ENCODE measurements around the gene SLFNL1.

SLFNL1 gene

DNA sequence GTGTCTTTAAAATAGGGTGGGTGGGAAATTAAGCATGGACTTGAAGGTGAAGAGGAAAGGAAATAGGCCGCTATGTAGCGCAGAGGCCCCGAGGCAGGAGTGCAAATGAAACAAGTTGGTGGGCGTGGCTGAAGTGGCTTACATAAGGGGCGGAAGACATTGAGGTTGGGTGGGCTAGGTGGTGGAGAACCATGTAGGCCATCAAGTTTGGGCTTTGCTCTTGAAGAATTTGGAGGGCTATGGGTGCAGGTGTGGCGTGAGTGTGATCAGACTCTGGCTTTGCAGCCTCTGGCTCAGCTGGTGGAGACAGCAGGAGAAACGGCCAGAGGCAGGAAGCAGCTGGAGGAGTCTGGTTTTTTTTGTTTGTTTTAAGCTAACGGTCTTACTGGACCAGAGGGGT, 6.7 kb downstream of the SLFNL1 start:
- TF ChIP-seq TAF1 (IDR thresholded peaks at IDR 0.05; ENCODE audit: borderline replicate concordance, insufficient read depth, low read length), result no peak
- no peak for TF ChIP-seq REST (IDR thresholded peaks at IDR 0.05; ENCODE audit: insufficient read depth in 1 of 2, low read depth in 2 of 2, low read length in 2 of 2)
- TF ChIP-seq FOXP2 (optimal IDR thresholded peaks at IDR 0.05; ENCODE audit: borderline replicate concordance, extremely low read depth, extremely low read length, insufficient read depth), result no peak
- no peak for TF ChIP-seq POLR2AphosphoS5 (IDR thresholded peaks at IDR 0.05; ENCODE audit: low read depth, low read length)
- no peak for TF ChIP-seq SIN3A (IDR thresholded peaks at IDR 0.05; ENCODE audit: borderline replicate concordance, insufficient read depth, low read length)

DNA sequence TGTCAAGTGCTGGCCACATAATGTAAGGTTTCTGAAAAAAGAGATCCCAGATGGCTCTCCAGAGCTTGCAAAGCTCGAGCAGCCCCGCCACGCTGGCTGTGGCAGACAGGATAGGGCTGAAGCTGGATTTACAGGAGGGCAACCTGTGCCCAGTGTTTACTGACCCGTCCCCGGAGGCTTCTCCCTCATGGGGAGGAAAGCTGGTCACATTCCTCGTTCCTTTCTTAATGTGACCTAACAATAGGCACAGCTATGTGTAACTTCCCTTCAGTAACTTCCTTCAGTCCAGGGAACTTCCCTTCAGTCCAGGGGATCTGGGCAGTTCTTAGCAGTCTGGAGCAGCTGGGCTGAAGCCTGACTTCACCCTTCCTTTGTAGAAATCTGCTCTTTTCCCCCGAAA, 7.7 kb downstream of the SLFNL1 start:
- TF ChIP-seq REST (IDR thresholded peaks at IDR 0.05; ENCODE audit: insufficient read depth in 1 of 2, low read depth in 2 of 2, low read length in 2 of 2) (no peak), FOXP2 (optimal IDR thresholded peaks at IDR 0.05; ENCODE audit: borderline replicate concordance, extremely low read depth, extremely low read length, insufficient read depth) (no peak), TAF1 (IDR thresholded peaks at IDR 0.05; ENCODE audit: borderline replicate concordance, insufficient read depth, low read length) (no peak), SIN3A (IDR thresholded peaks at IDR 0.05; ENCODE audit: borderline replicate concordance, insufficient read depth, low read length) (no peak)

DNA sequence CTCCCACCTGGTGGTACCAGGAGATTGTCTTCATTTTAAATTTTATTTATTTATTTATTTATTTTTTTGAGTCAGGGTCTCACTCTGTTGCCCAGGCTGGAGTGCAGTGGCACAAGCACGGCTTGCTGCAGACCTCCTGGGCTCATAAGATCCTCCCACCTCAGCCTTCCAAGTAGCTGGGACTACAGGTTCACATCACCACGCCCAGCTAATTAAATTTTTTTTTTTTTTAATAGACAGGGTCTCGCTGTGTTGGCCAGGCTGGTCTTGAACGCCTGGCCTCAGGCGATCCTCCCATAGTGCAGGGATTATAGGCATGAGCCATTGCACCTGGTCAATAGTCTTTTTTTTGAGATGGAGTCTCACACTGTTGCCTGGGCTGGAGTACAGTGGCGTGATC, 8.5 kb downstream of the SLFNL1 start:
- TF ChIP-seq TAF1 (IDR thresholded peaks at IDR 0.05; ENCODE audit: borderline replicate concordance, insufficient read depth, low read length) (no peak), POLR2AphosphoS5 (IDR thresholded peaks at IDR 0.05; ENCODE audit: low read depth, low read length) (no peak), SIN3A (IDR thresholded peaks at IDR 0.05; ENCODE audit: borderline replicate concordance, insufficient read depth, low read length) (no peak), FOXP2 (optimal IDR thresholded peaks at IDR 0.05; ENCODE audit: borderline replicate concordance, extremely low read depth, extremely low read length, insufficient read depth) (no peak), REST (IDR thresholded peaks at IDR 0.05; ENCODE audit: insufficient read depth in 1 of 2, low read depth in 2 of 2, low read length in 2 of 2) (no peak)

DNA sequence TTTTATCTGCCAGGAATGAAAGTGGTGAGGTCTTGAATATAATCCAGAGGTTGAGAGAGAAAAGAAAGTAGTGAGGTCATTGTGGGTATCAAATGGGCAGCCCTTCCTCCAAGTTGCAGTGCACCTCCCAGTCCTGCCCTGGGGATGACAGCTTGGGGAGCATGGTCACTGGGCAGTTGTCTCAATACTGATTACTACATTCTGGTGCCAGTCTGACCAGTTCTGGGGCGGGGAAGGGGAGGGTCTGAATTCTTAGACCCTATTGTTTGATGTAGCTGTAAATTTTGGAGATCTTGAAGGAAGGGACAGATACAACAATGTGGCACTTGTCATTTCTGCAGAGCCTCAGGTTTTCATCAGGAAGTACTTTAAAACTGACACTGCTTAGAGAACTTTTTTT, 11.2 kb downstream of the SLFNL1 start:
- no peak for TF ChIP-seq FOXP2 (optimal IDR thresholded peaks at IDR 0.05; ENCODE audit: borderline replicate concordance, extremely low read depth, extremely low read length, insufficient read depth)
- TF ChIP-seq REST (IDR thresholded peaks at IDR 0.05; ENCODE audit: insufficient read depth in 1 of 2, low read depth in 2 of 2, low read length in 2 of 2), result no peak
- TF ChIP-seq SIN3A (IDR thresholded peaks at IDR 0.05; ENCODE audit: borderline replicate concordance, insufficient read depth, low read length), result no peak
- no peak for TF ChIP-seq TAF1 (IDR thresholded peaks at IDR 0.05; ENCODE audit: borderline replicate concordance, insufficient read depth, low read length)
- TF ChIP-seq POLR2AphosphoS5 (IDR thresholded peaks at IDR 0.05; ENCODE audit: low read depth, low read length), result no peak

DNA sequence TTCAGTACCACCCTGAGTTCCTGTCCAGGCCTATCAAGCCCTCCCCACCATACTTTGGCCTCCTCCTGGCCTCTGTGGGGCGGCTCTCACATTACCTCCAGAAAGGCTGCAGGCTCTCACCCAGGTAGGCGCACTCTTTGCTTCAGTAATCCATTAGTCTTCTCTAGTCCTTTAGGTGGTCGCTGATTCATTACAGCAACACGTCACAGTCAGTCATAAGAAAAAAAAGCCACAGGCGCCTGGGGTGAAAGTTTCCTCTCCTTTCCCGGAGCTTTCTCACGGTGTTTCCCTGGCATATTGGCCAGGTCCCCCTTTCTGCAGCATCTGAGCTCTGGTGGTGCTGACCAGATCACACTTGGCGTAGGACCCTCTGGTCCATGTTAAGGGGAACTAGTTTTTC, 12.1 kb downstream of the SLFNL1 start:
- no peak for TF ChIP-seq REST (IDR thresholded peaks at IDR 0.05; ENCODE audit: insufficient read depth in 1 of 2, low read depth in 2 of 2, low read length in 2 of 2)
- TF ChIP-seq POLR2AphosphoS5 (IDR thresholded peaks at IDR 0.05; ENCODE audit: low read depth, low read length), result no peak
- TF ChIP-seq TAF1 (IDR thresholded peaks at IDR 0.05; ENCODE audit: borderline replicate concordance, insufficient read depth, low read length), result no peak
- TF ChIP-seq FOXP2 (optimal IDR thresholded peaks at IDR 0.05; ENCODE audit: borderline replicate concordance, extremely low read depth, extremely low read length, insufficient read depth), result no peak
- TF ChIP-seq SIN3A (IDR thresholded peaks at IDR 0.05; ENCODE audit: borderline replicate concordance, insufficient read depth, low read length), result no peak
